SK-N-SH treated with all-trans-retinoic acid at 6 μM for 48 hours (cell line): ENCODE data around the gene ABCC4.

Experiments used
- ATAC-seq: fragments of 200-7000 bp; cut with Tn5 transposase; 3 replicates; pipeline ENCODE4 v1.9.1; 2020; ENCODE audit warnings: mild to moderate bottlenecking, moderate library complexity
- BACH2 ChIP-seq: fragments of 250-450 bp; sonication (Bioruptor Pico); IDR thresholded peaks from 2 replicates; pipeline ENCODE4 v1.9.0; 2021; ENCODE audit warnings: mild to moderate bottlenecking, borderline replicate concordance
- CREB5 ChIP-seq: fragments of 250-450 bp; sonication (Bioruptor Pico); IDR thresholded peaks from 2 replicates; pipeline ENCODE4 v1.5.1; 2020; ENCODE audit warnings: low read depth, mild to moderate bottlenecking, moderate library complexity
- CSDC2 ChIP-seq: fragments of 250-450 bp; sonication (Bioruptor Pico); IDR thresholded peaks from 2 replicates; pipeline ENCODE4 v1.5.0; 2020; ENCODE audit warnings: mild to moderate bottlenecking, moderate library complexity
- ESRRG ChIP-seq: fragments of 250-450 bp; sonication (Bioruptor Pico); IDR thresholded peaks from 2 replicates; pipeline ENCODE4 v1.6.1; 2021; ENCODE audit warnings: mild to moderate bottlenecking
- GLIS3 ChIP-seq: fragments of 250-450 bp; sonication (Bioruptor Pico); IDR thresholded peaks from 2 replicates; pipeline ENCODE4 v1.5.0; 2020; ENCODE audit warnings: mild to moderate bottlenecking, moderate library complexity
- OSR1 ChIP-seq: fragments of 250-450 bp; sonication (Bioruptor Pico); IDR thresholded peaks from 2 replicates; pipeline ENCODE4 v1.8.0; 2022; ENCODE audit warnings: moderate library complexity, mild to moderate bottlenecking, inconsistent platforms
- POU6F1 ChIP-seq: fragments of 250-450 bp; sonication (Bioruptor Pico); IDR thresholded peaks from 2 replicates; pipeline ENCODE4 v1.8.0; 2021; ENCODE audit warnings: low read depth, mild to moderate bottlenecking, moderate library complexity, borderline replicate concordance
- SNAI2 ChIP-seq: fragments of 250-450 bp; sonication (Bioruptor Pico); IDR thresholded peaks from 2 replicates; pipeline ENCODE4 v1.5.0; 2020; ENCODE audit warnings: mild to moderate bottlenecking, moderate library complexity
- TOX ChIP-seq: fragments of 250-450 bp; sonication (Bioruptor Pico); IDR thresholded peaks from 2 replicates; pipeline ENCODE4 v1.8.0; 2021; ENCODE audit warnings: mild to moderate bottlenecking, moderate library complexity, borderline replicate concordance
- ZC3H10 ChIP-seq: fragments of 250-450 bp; sonication (Bioruptor Pico); IDR thresholded peaks from 2 replicates; pipeline ENCODE4 v1.5.1; 2021; ENCODE audit warnings: mild to moderate bottlenecking, moderate library complexity
- ZFP3 ChIP-seq: fragments of 250-450 bp; sonication (Bioruptor Pico); IDR thresholded peaks from 2 replicates; pipeline ENCODE4 v1.5.0; 2020; ENCODE audit warnings: mild to moderate bottlenecking, moderate library complexity
- ZFP30 ChIP-seq: fragments of 450-650 bp; formaldehyde crosslinking; IDR thresholded peaks from 2 replicates; pipeline ENCODE4 v1.5.0; 2022; ENCODE audit warnings: mild to moderate bottlenecking, moderate library complexity
- ZNF565 ChIP-seq: fragments of 450-650 bp; formaldehyde crosslinking; conservative IDR thresholded peaks from 2 replicates; pipeline ENCODE4 v1.5.0; 2020; ENCODE audit warnings: low read depth, mild to moderate bottlenecking, moderate library complexity
- ZNF70 ChIP-seq: fragments of 450-650 bp; formaldehyde crosslinking; IDR thresholded peaks from 2 replicates; pipeline ENCODE4 v1.5.0; 2020; ENCODE audit warnings: mild to moderate bottlenecking, moderate library complexity
- ZNF8 ChIP-seq: fragments of 450-650 bp; formaldehyde crosslinking; IDR thresholded peaks from 2 replicates; pipeline ENCODE4 v1.5.0; 2020; ENCODE audit warnings: mild to moderate bottlenecking, moderate library complexity
- TF ChIP-seq, protein P1 (sequence below): fragments of 250-450 bp; sonication (Bioruptor Pico); IDR thresholded peaks from 2 replicates; pipeline ENCODE4 v1.5.0; 2020; ENCODE audit warnings: mild to moderate bottlenecking, moderate library complexity
- TF ChIP-seq, protein P2 (sequence below): fragments of 250-450 bp; sonication (Bioruptor Pico); IDR thresholded peaks from 2 replicates; pipeline ENCODE4 v1.5.1; 2021; ENCODE audit warnings: mild to moderate bottlenecking, moderate library complexity
- TF ChIP-seq, protein P3 (sequence below): fragments of 250-450 bp; sonication (Bioruptor Pico); IDR thresholded peaks from 2 replicates; pipeline ENCODE4 v1.8.0; 2020; ENCODE audit warnings: mild to moderate bottlenecking, moderate library complexity, borderline replicate concordance

The ABCC4 gene

DNA sequence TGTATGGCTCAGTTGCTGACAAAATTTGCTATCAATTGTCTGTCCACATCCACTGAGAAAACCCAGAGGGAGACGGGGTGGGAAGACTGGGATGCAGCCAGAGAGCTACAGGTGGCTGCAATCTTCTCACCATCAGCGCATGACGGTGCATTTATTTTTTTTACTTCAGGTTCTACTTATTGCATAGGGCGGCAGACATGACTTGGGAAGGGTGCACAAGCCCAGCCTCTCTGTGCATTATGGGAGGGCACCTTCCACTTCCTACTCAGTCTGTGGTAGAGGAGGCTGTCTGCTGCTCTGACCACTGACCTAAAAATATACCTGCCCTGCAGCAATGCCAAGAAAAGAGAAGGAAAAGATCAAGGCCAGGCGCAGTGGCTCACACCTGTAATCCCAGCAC is 73.1 kb downstream of the ABCC4 start:
- no peak for ATAC-seq
- no peak for TF ChIP-seq ZNF565 (CRISPR knock-in tag)
- no peak for TF ChIP-seq SNAI2 (CRISPR knock-in tag)
- TF ChIP-seq POU6F1: no peak
- TF ChIP-seq, protein P1, sequence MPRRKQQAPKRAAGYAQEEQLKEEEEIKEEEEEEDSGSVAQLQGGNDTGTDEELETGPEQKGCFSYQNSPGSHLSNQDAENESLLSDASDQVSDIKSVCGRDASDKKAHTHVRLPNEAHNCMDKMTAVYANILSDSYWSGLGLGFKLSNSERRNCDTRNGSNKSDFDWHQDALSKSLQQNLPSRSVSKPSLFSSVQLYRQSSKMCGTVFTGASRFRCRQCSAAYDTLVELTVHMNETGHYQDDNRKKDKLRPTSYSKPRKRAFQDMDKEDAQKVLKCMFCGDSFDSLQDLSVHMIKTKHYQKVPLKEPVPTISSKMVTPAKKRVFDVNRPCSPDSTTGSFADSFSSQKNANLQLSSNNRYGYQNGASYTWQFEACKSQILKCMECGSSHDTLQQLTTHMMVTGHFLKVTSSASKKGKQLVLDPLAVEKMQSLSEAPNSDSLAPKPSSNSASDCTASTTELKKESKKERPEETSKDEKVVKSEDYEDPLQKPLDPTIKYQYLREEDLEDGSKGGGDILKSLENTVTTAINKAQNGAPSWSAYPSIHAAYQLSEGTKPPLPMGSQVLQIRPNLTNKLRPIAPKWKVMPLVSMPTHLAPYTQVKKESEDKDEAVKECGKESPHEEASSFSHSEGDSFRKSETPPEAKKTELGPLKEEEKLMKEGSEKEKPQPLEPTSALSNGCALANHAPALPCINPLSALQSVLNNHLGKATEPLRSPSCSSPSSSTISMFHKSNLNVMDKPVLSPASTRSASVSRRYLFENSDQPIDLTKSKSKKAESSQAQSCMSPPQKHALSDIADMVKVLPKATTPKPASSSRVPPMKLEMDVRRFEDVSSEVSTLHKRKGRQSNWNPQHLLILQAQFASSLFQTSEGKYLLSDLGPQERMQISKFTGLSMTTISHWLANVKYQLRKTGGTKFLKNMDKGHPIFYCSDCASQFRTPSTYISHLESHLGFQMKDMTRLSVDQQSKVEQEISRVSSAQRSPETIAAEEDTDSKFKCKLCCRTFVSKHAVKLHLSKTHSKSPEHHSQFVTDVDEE (CRISPR knock-in tag): no peak
- no peak for TF ChIP-seq ZFP30 (CRISPR knock-in tag)
- TF ChIP-seq ZNF8 (CRISPR knock-in tag): no peak
- no peak for TF ChIP-seq GLIS3 (CRISPR knock-in tag)
- TF ChIP-seq ZC3H10 (CRISPR knock-in tag): no peak
- TF ChIP-seq, protein P2, sequence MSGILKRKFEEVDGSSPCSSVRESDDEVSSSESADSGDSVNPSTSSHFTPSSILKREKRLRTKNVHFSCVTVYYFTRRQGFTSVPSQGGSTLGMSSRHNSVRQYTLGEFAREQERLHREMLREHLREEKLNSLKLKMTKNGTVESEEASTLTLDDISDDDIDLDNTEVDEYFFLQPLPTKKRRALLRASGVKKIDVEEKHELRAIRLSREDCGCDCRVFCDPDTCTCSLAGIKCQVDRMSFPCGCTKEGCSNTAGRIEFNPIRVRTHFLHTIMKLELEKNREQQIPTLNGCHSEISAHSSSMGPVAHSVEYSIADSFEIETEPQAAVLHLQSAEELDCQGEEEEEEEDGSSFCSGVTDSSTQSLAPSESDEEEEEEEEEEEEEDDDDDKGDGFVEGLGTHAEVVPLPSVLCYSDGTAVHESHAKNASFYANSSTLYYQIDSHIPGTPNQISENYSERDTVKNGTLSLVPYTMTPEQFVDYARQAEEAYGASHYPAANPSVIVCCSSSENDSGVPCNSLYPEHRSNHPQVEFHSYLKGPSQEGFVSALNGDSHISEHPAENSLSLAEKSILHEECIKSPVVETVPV (CRISPR knock-in tag): no peak
- no peak for TF ChIP-seq BACH2 (CRISPR knock-in tag)
- no peak for TF ChIP-seq CSDC2
- no peak for TF ChIP-seq TOX (CRISPR knock-in tag)
- TF ChIP-seq, protein P3, sequence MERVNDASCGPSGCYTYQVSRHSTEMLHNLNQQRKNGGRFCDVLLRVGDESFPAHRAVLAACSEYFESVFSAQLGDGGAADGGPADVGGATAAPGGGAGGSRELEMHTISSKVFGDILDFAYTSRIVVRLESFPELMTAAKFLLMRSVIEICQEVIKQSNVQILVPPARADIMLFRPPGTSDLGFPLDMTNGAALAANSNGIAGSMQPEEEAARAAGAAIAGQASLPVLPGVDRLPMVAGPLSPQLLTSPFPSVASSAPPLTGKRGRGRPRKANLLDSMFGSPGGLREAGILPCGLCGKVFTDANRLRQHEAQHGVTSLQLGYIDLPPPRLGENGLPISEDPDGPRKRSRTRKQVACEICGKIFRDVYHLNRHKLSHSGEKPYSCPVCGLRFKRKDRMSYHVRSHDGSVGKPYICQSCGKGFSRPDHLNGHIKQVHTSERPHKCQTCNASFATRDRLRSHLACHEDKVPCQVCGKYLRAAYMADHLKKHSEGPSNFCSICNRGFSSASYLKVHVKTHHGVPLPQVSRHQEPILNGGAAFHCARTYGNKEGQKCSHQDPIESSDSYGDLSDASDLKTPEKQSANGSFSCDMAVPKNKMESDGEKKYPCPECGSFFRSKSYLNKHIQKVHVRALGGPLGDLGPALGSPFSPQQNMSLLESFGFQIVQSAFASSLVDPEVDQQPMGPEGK (CRISPR knock-in tag): no peak
- TF ChIP-seq ESRRG: no peak

GRCh38 chr13:95226932-95227695 is 74.1 kb downstream of the ABCC4 start:
- TF ChIP-seq, protein P1 (CRISPR knock-in tag): no peak
- TF ChIP-seq ZFP30 (CRISPR knock-in tag): no peak
- TF ChIP-seq OSR1 (CRISPR knock-in tag): no peak
- no peak for TF ChIP-seq ZFP3 (CRISPR knock-in tag)
- TF ChIP-seq TOX (CRISPR knock-in tag): no peak
- TF ChIP-seq SNAI2 (CRISPR knock-in tag): no peak
- no peak for TF ChIP-seq CSDC2
- TF ChIP-seq ESRRG: no peak
- no peak for TF ChIP-seq ZNF70 (CRISPR knock-in tag)
- no peak for TF ChIP-seq CREB5
- TF ChIP-seq, all 23 proteins: peak for 0
- no peak for ATAC-seq
